Osteocyte (in vitro differentiated cells): Measurements from ENCODE around the gene VPS13D. TPM values are rescaled to one million over a fixed set of nuclear protein-coding genes. Genes with fewer than 3 reads are reported as not detected.
A peak's percentile ranks its signal among the peaks of the same experiment; 100 is the strongest.

Source experiments
- DNase-seq: peaks from one replicate; pipeline ENCODE4 v3.0.0; 2021; ENCODE audit warnings: mixed read lengths; ENCODE audit not compliant: unreplicated experiment; ENCODE audit errors: extremely low spot score
- H3K27ac Mint-ChIP-seq: one replicate; pipeline ENCODE4 v1.8.0; 2021; ENCODE audit warnings: mild to moderate bottlenecking, mixed read lengths; ENCODE audit not compliant: unreplicated experiment
- H3K27me3 Mint-ChIP-seq: one replicate; pipeline ENCODE4 v1.8.0; 2021; ENCODE audit warnings: mixed read lengths; ENCODE audit not compliant: unreplicated experiment
- H3K36me3 Mint-ChIP-seq: one replicate; pipeline ENCODE4 v1.8.0; 2021; ENCODE audit warnings: mixed read lengths; ENCODE audit not compliant: unreplicated experiment
- H3K4me1 Mint-ChIP-seq: one replicate; pipeline ENCODE4 v1.8.0; 2021; ENCODE audit warnings: mixed read lengths; ENCODE audit not compliant: unreplicated experiment
- H3K4me3 Mint-ChIP-seq: one replicate; pipeline ENCODE4 v1.8.0; 2021; ENCODE audit warnings: mild to moderate bottlenecking, moderate library complexity, mixed read lengths; ENCODE audit not compliant: unreplicated experiment
- H3K9me3 Mint-ChIP-seq: one replicate; pipeline ENCODE4 v1.8.0; 2021; ENCODE audit warnings: mixed read lengths; ENCODE audit not compliant: unreplicated experiment
- CTCF ChIP-seq: fragments of 200-600 bp; sonication (generic); IDR thresholded peaks from 2 replicates; pipeline ENCODE4 v1.5.0; 2021; ENCODE audit warnings: antibody characterized with exemption, mild to moderate bottlenecking, moderate library complexity
- total RNA-seq: library from RNA; stranded (reverse); gene quantifications from 2 replicates; pipeline ENCODE4 v1.2.1, GENCODE V29; 2021

VPS13D gene
- total RNA-seq, 1 donor from 2014 or later = 41.1 TPM

- H3K9me3 Mint-ChIP-seq = peaks cover 22% of the 10 kb centered on the region
- TF ChIP-seq CTCF = no peak
- peak overlapping the region; percentile 92 for H3K27ac Mint-ChIP-seq
- peaks cover 32% of the 10 kb centered on the region for H3K4me1 Mint-ChIP-seq
- no peak for DNase-seq
- H3K4me3 Mint-ChIP-seq = no peak overlapping the region
- no peaks in the 10 kb centered on the region for H3K27me3 Mint-ChIP-seq
- peaks cover 8% of the 10 kb centered on the region for H3K36me3 Mint-ChIP-seq
Observed at GRCh38 chr1:12539320-12539704, 309.5 kb downstream of the VPS13D start.

GRCh38 chr1:12539705-12540579 is 310.1 kb downstream of the VPS13D start:
- TF ChIP-seq CTCF = peak; percentile 23
- peaks cover 32% of the 10 kb centered on the region for H3K4me1 Mint-ChIP-seq
- H3K9me3 Mint-ChIP-seq = peaks cover 22% of the 10 kb centered on the region
- peak overlapping the region; percentile 38 for H3K4me3 Mint-ChIP-seq
- peak overlapping the region; percentile 92 for H3K27ac Mint-ChIP-seq
- DNase-seq = peak; percentile 94
- H3K27me3 Mint-ChIP-seq = no peaks in the 10 kb centered on the region
- peaks cover 8% of the 10 kb centered on the region for H3K36me3 Mint-ChIP-seq

GRCh38 chr1:12540580-12541273 is 310.9 kb downstream of the VPS13D start:
- peaks cover 15% of the 10 kb centered on the region for H3K9me3 Mint-ChIP-seq
- peak overlapping the region; percentile 92 for H3K27ac Mint-ChIP-seq
- TF ChIP-seq CTCF = no peak
- H3K27me3 Mint-ChIP-seq = no peaks in the 10 kb centered on the region
- H3K4me3 Mint-ChIP-seq = no peak overlapping the region
- peaks cover 32% of the 10 kb centered on the region for H3K4me1 Mint-ChIP-seq
- peaks cover 6% of the 10 kb centered on the region for H3K36me3 Mint-ChIP-seq
- DNase-seq = no peak

GRCh38 chr1:12541274-12542137 is 311.7 kb downstream of the VPS13D start:
- TF ChIP-seq CTCF = no peak
- no peaks in the 10 kb centered on the region for H3K27me3 Mint-ChIP-seq
- peak overlapping the region; percentile 18 for H3K27ac Mint-ChIP-seq
- H3K4me3 Mint-ChIP-seq = no peak overlapping the region
- peaks cover 8% of the 10 kb centered on the region for H3K9me3 Mint-ChIP-seq
- H3K4me1 Mint-ChIP-seq = peaks cover 32% of the 10 kb centered on the region
- H3K36me3 Mint-ChIP-seq = peaks cover 2% of the 10 kb centered on the region
- DNase-seq = no peak
